ENCODE measurements around the gene C3orf70. TPM values are rescaled to one million over a fixed set of nuclear protein-coding genes. Genes with fewer than 3 reads are reported as not detected.
"Not testable (repeated sequence)": the region's sequence is repeated elsewhere in the genome, so short reads cannot be mapped to it uniquely, and the experiment has no call there.

Gene C3orf70
- total RNA-seq, 1 donor from 2014 or later: 0.99 TPM

GRCh38 chr3:185151101-185151963 is 1.5 kb downstream of the C3orf70 start:
- no peak for DNase-seq (ENCODE audit: low read depth, low spot score)

- DNase-seq (ENCODE audit: low read depth, low spot score): no peak
Observed at GRCh38 chr3:185150561-185150960, 2.3 kb downstream of the C3orf70 start.

- DNase-seq (ENCODE audit: low read depth, low spot score): no peak
Observed at GRCh38 chr3:185149591-185149990, 3.3 kb downstream of the C3orf70 start.

- DNase-seq (ENCODE audit: low read depth, low spot score): no peak
Observed at GRCh38 chr3:185145511-185145910, 7.3 kb downstream of the C3orf70 start.

- no peak for DNase-seq (ENCODE audit: low read depth, low spot score)
Observed at GRCh38 chr3:185144784-185145183, 8.1 kb downstream of the C3orf70 start.

GRCh38 chr3:185137821-185138220 is 15.0 kb downstream of the C3orf70 start:
- no peak for DNase-seq (ENCODE audit: low read depth, low spot score)

GRCh38 chr3:185134509-185134908 is 18.4 kb downstream of the C3orf70 start:
- DNase-seq (ENCODE audit: low read depth, low spot score): no peak

- no peak for DNase-seq (ENCODE audit: low read depth, low spot score)
Observed at GRCh38 chr3:185131602-185132256, 21.1 kb downstream of the C3orf70 start.

GRCh38 chr3:185129083-185129482 is 23.8 kb downstream of the C3orf70 start:
- no peak for DNase-seq (ENCODE audit: low read depth, low spot score)

GRCh38 chr3:185126201-185126600 is 26.7 kb downstream of the C3orf70 start:
- DNase-seq (ENCODE audit: low read depth, low spot score): no peak

GRCh38 chr3:185120126-185120525 is 32.7 kb downstream of the C3orf70 start:
- DNase-seq (ENCODE audit: low read depth, low spot score): no peak

- DNase-seq (ENCODE audit: low read depth, low spot score): no peak
Observed at GRCh38 chr3:185115371-185115770, 37.5 kb downstream of the C3orf70 start.

GRCh38 chr3:185114756-185115155 is 38.1 kb downstream of the C3orf70 start:
- DNase-seq (ENCODE audit: low read depth, low spot score): no peak

- no peak for DNase-seq (ENCODE audit: low read depth, low spot score)
Observed at GRCh38 chr3:185112186-185112585, 40.7 kb downstream of the C3orf70 start.

GRCh38 chr3:185109012-185109411 is 43.8 kb downstream of the C3orf70 start:
- DNase-seq (ENCODE audit: low read depth, low spot score): not testable (repeated sequence)

- DNase-seq (ENCODE audit: low read depth, low spot score): not testable (repeated sequence)
Observed at GRCh38 chr3:185106256-185106890, 46.5 kb downstream of the C3orf70 start.

GRCh38 chr3:185103359-185104127 is 49.3 kb downstream of the C3orf70 start:
- no peak for DNase-seq (ENCODE audit: low read depth, low spot score)

- no peak for DNase-seq (ENCODE audit: low read depth, low spot score)
Observed at GRCh38 chr3:185094697-185095096, 58.2 kb downstream of the C3orf70 start.

GRCh38 chr3:185093116-185093515 is 59.7 kb downstream of the C3orf70 start:
- no peak for DNase-seq (ENCODE audit: low read depth, low spot score)

- DNase-seq (ENCODE audit: low read depth, low spot score): no peak
Observed at GRCh38 chr3:185090811-185091210, 62.0 kb downstream of the C3orf70 start.

GRCh38 chr3:185089751-185090150 is 63.1 kb downstream of the C3orf70 start:
- no peak for DNase-seq (ENCODE audit: low read depth, low spot score)

Data from pulmonary artery endothelial cell (primary cell).